ENCODE results near the gene GNPTAB.

Gene GNPTAB

GRCh38 chr12:101802486-101802885 is 28.3 kb downstream of the GNPTAB start:
- DNase-seq: no peak

DNA sequence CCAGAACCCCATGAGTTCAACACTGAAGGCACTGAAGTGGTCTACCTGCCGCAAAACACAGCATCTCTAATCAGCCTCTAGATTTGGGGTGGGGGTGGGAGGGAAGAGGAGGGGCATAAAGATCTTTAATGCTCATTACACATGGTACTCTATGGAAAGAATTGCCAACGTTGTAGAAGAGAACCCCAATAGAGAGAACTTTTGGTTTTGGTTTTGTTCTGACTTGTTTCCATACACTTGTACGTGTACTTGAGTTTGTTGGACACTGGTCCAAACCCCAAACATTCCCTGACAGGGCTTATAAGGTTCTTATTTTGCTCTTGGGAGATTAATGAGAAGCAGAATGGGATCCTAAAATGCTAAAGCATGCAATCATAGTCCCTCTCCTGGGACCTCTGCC is 31.0 kb downstream of the GNPTAB start:
- DNase-seq: no peak

GRCh38 chr12:101795786-101796185 is 35.0 kb downstream of the GNPTAB start:
- no peak for DNase-seq

GRCh38 chr12:101795013-101795412 is 35.7 kb downstream of the GNPTAB start:
- DNase-seq: no peak

DNA sequence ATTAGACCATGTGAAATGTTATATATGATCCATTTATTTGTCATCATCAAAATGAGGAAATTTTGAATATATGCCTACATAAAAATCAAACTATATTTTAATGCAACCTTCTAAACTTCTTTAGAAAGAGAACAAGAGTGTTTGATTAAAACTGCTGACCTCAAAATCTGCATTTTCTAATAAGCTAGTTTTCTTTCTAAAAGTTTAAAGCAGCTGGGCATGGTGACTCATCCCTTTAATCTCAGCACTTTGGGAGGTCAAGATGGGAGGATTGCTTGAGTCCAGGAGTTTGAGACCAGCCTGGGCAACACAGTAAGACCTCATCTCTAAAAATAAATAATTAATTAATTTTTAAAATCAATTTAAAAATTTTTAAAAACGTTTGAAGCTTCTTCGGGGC is 36.2 kb downstream of the GNPTAB start:
- DNase-seq: no peak

- no peak for DNase-seq
These were observed 37.4 kb downstream of the GNPTAB start for GRCh38 chr12:101793401-101793800.

DNA sequence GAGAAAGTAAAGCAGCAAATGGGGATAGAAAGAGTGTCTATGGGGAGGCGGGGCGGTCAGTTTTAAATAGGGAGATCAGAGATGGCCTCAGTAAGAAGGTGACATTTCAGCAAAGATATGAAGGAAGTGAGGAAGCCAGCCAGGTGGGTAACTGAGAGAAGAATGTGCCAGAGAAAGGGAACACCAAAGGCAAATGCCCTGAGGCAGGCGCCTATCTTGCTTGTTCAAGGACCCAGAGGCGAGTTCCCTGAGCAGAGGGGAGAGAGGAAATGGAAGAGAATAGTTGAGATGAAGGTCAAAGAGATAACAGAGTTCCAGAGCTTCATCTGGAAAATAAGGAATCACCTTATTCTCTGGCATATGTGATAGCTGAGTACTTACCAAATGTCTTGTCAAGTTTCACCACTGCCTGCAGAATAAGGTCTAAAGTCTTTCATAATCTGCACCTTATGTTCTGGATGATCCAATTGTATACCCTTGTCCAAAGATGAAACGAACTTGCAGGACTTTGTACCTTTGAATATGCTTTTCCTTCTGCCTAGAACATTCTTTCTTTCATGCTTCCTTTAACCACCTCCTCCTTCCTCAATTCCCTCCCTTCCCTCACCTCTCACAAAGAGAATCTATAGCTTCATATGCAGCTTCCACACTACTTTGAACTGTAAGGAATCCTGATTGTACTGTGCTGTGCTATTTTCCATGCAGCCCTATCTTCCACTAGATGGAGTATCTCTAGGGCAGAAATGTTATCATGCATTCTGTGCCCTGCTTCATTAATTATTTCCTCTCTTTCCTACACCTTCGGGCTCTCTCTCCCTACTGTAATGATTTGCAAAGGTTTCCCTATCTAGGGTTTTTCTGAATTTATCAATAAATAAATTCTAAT is 38.5 kb downstream of the GNPTAB start:
- no peak for DNase-seq

DNA sequence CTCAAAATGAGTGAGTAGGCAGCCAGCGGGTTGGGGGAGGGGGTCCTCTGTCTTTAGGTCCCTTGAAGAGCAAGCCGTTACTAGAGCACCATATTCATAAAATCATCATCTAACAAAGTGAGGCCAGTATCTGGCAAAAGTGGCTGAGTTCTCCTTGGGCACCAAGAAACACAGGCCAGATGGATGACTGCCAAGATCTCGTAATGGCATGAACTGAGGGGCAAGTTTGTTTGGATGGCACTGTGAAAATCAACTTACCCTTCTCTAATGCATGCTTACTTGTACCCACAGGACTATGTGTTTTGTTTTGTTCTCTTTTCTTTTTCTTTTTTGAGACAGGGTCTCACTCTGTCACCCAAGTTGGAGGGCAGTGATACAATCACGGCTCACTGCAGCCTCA is 41.6 kb downstream of the GNPTAB start:
- DNase-seq: no peak

GRCh38 chr12:101785671-101786070 is 45.1 kb downstream of the GNPTAB start:
- DNase-seq: no peak

DNA sequence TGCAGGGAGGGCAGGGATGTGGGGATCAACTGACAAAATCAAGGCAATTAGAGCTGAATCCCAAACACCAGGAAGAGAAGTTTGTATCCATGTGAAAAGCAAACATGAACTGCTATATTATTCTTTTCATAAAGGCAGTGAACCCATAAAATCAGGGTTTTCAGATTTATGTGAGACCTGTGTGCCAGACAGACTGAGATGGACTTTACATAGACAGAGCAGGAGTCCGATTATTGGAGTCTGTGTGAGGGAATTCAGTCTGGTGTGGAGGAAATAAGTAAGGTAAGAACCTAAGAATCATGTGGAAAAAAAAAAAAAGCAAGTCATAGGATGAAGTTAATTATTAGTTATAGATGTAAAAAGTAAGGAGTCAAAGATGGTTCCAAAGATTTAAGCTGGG is 46.4 kb downstream of the GNPTAB start:
- no peak for DNase-seq

DNA sequence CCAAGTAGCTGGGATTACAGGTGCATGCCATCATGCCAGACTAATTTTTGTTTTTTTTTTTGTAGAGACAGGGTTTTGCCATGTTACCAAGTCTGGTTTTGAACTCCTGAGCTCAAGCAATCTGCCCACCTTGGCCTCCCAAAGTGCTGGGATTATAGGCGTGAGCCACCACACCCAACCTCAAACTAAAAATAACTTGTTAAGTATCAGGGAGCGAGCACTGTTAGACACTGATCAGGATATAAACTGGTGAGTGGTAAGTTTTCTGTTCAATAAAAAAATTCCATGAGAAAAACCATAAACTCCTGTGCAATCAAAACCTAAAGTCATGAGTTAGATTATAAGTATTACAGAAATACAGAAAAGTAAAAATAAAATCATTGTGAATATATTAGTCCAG is 46.9 kb downstream of the GNPTAB start:
- no peak for DNase-seq

- no peak for DNase-seq
These were observed 47.6 kb downstream of the GNPTAB start for GRCh38 chr12:101783150-101783549.

DNA sequence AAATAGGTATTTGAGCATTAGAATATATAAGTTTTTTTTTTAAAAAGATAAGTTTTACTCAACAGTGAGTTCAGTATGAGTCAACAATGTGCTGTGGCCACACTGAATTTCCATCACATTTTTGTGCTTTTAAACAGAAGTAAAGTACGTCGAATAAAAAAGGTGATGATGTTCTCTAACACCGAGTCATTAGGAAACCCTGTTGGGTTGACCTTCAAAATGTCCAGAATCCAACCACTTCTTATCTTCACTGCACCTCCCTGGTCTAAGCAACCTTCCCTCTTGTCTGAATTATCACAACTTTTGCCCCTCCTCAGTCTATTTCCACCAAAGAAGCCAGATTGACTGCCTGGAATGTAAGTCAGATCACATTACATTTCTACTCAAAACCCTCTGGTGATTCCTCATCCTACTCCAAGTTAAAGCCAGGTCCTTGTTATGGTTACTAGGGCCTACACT is 48.5 kb downstream of the GNPTAB start:
- DNase-seq: no peak

GRCh38 chr12:101781834-101782233 is 48.9 kb downstream of the GNPTAB start:
- no peak for DNase-seq

DNA sequence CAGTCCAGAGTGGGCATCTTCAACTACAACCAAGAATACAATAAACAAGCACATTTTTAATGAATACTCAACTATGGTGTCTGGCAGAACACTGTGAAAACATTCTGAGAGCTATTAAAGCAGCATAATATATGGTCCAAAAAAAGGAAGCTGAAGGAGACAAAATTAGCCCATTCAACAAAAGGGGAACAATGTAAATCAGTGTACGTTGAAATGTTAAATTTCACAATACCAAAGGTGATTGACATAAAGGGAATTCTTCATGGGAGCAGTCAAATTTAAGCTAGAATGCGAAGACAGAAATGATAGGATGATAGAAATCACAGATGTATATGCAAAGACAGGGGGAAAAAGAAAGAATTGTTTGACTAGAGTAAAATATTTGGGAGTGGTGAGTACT is 50.2 kb downstream of the GNPTAB start:
- DNase-seq: peak; percentile 13

DNA sequence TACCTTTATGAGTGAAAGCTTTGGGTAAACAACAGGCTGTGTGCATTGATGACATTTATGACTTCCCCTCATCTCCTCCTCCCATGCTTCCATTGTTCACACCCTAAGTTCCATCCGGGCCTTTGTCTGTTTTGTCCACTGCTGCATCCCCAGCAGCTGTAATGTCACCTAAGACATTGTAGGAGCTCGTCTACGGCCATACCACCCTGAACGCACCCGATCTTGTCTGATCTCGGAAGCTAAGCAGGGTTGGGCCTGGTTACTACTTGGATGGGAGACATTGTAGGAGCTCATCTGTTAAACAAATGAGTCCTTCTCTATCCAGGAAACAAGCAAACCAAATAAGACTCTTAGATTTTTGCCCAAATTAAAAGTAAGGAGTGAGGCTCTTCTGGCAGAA is 51.1 kb downstream of the GNPTAB start:
- DNase-seq: no peak

GRCh38 chr12:101779200-101779599 is 51.6 kb downstream of the GNPTAB start:
- no peak for DNase-seq

GRCh38 chr12:101777978-101778377 is 52.8 kb downstream of the GNPTAB start:
- DNase-seq: no peak

DNA sequence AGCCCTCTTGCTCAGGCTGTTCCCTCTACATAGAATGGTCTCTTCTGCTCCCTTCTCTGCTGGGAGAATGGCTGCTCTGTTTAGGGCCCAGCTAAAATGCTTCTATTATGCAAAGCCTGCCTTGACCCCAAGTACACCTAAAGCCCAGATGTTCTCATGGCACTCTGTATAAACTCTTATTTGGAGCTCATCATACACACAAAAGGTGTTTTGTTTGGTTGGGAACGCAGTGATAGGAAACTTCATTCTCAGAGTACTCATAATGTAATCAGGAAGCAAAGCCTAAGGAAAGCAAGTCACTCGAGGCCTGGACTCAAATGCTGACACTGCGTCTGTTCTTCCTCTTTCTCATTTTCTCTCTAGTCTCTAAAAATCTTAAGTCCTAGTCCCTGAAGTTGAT is 53.3 kb downstream of the GNPTAB start:
- DNase-seq: no peak

DNA sequence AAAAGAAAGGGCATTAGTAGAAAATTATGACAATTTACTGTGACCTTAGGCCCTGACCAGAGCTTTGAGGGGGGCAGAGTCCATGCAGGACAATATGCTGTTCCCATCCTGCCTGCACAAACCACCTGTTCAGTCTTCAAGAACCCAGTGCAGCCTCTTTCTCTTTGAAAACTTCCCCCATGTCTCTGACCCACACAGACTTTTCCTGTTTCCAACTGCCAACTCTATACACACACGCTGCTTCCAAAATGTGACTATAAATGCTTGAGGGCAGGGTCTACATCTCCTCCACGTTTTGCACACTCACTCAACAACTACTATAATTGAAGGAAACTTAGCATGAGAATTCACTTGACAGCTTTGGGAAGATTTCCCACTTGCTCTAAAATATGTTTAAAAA is 54.9 kb downstream of the GNPTAB start:
- peak; percentile 23 for DNase-seq

GRCh38 chr12:101773650-101774162 is 57.1 kb downstream of the GNPTAB start:
- peak; percentile 57 for DNase-seq

DNA sequence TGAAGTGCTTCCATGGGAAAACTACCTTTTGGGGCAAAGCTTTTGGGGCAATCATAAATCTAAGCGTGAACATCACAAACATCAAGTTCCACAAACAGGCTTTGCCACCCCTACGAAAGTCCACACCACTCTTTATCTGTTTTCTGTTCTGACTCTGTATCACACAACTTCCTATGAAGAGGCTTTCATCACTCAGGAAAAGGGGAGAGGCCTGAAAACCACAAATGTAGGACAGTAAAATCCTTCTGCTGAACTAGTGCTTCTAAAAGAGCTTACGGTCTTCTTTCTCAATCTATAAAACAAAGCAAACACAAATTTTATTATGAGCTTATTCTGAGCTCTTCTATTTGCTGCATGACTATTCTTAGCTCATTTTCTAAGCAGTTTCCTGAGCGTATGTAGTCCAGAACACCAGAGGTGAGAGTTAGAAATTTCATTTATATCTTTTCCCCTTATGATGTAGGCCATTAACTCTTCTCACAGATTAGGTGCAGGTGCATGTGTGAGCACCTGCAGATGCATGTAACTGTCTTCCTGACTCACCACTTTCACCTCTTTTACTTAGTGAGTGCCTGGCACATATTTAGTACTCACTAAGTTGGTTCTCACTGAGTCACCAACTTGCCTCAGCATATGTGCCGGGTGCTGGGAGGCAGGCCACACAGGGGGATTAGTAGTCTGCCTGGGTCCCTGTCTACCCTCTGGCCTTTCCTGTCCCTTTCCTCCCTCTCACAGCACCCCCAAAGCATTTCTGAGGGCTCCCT is 58.6 kb downstream of the GNPTAB start:
- DNase-seq: no peak

- DNase-seq: no peak
These were observed 60.9 kb downstream of the GNPTAB start for GRCh38 chr12:101769865-101770264.

- no peak for DNase-seq
These were observed 62.0 kb downstream of the GNPTAB start for GRCh38 chr12:101768781-101769180.

All from KG1 (cell line).